GM18499 (cell line): ENCODE results near the gene IL25.
"Not testable (repeated sequence)": the region's sequence is repeated elsewhere in the genome, so short reads cannot be mapped to it uniquely, and the experiment has no call there.

ENCODE experiments used
- ATAC-seq: cut with Tn5 transposase; IDR thresholded peaks from one replicate; pipeline ENCODE4 v1.9.1; 2021; ENCODE audit warnings: moderate number of reproducible peaks; ENCODE audit not compliant: insufficient read depth, unreplicated experiment

The IL25 gene

GRCh38 chr14:23386266-23386657, 13.7 kb downstream of the IL25 start:
- not testable (repeated sequence) for ATAC-seq

GRCh38 chr14:23386999-23387398, 14.4 kb downstream of the IL25 start:
- no peak for ATAC-seq

DNA sequence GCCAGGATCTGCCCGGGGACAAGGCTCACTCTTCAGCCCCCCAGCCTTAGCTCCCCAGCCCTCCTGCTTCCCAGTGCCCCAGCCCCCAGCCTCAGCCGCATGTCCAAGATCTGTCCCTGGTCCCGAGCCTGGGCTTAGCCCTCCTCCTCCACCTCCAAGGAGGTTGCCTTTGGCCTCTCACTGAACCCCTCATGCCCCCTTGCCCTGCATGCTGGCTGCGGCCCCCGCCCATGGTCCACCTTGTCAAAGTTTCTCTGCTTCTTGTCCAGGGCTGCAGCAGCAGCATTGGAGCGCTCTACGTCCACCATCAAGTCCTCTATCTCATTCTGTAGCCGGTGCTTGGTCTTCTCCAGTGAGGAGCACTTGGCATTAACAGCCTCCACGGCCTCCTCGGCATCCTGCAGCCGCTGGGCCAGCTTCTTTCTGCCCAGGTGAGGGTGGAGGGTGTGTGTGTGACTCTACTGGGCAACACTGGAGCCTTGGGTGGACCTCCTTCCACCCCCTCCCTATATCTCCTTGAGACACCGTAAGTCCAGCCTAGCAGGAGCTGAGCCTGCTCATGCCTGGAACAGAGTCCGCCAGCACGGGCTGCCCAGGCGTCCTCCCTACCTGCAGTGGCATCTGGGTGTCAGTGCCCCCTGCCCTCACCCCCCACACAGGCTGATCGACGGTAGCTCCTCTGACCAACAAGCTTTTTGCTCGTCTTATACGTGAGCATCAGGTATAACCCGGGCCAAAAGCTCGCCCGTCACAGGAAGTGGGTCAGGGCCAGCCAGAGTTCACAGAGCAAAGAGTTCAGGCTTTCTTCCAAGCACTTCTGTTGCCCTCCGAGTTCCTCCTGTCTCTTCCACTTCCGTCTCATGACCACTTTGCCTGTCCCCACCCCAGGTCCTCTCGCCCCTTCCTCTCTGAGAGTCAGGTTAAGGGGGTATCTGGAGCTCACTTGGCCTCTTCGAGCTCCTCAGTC, 15.6 kb downstream of the IL25 start:
- no peak for ATAC-seq

DNA sequence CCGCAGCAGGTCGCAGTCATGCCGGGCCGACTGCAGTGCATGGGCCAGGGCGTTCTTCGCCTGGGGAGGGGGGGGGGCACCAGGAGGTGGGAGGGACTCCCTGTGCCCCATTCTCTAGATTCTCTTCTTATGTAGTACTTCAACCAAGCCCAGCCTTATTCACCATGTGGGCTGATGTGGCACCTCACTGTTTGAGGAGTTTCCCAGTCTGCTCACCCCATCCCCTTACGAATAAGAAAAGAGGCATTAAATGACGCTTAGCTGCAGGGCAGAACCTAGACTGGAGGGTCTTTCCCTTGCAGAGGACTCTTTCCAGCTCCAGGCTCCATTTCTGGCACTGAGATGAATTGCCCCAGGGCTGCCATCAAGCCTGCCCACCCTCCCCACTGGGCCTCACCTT, 16.4 kb downstream of the IL25 start:
- no peak for ATAC-seq

DNA sequence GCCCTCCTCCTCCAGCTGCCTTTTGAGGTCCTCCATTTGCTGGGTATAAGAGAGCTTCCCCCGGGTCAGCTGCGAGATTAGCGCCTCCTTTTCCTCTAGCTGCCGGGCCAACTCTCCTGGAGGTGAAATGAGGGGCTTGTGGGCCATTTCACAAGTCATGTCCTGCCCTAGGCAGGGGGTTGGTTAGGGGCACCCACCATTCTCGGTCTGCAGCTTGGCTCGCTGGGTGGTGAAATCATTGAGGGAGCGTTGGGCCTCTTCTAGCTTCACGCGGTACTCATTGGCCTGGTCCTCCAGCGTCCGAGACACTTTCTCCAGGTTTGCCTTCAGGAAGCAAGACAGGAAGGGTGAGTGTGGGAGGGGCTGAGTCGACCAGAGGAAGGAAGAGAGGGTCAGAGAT, 16.8 kb downstream of the IL25 start:
- no peak for ATAC-seq

GRCh38 chr14:23389871-23390270, 17.3 kb downstream of the IL25 start:
- not testable (repeated sequence) for ATAC-seq

DNA sequence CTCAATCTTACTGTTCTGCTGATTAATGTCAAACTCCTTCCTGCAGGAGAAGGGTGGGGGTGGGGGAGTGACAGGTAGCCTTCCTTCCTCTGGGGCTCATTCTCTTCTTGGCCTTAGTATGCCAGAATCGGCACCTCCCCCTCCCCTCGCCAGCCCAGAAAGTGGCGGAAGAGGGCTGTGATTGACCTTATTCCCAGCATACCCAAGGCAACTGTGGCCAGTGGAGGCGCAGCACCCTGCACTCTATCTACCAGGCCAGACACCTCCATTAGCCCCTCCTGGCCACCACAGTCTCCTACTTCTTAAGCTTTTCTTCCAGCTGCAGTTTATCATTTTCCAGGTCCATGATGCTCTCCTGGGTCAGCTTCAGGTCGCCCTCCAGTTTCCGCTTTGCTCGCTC, 20.0 kb downstream of the IL25 start:
- ATAC-seq: no peak

DNA sequence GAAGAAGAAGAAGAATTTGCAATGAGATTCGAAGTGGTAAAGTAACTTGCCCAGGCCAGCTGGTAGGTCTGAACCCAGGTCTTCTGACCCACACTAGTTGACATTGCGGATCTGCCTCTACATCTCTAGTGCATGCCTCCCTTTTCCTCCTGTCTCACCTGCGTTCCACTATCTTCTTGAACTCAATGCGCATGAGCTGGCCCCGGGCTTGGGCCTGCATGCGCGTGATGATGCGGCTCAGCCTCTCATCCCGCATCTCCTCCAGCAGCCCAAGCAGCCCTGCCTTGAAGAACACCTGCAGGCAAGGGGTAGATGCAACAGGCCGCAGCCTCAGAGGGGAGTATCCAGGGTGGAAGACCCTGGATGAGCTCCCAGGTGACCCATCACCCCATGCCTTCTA, 23.5 kb downstream of the IL25 start:
- ATAC-seq: no peak

DNA sequence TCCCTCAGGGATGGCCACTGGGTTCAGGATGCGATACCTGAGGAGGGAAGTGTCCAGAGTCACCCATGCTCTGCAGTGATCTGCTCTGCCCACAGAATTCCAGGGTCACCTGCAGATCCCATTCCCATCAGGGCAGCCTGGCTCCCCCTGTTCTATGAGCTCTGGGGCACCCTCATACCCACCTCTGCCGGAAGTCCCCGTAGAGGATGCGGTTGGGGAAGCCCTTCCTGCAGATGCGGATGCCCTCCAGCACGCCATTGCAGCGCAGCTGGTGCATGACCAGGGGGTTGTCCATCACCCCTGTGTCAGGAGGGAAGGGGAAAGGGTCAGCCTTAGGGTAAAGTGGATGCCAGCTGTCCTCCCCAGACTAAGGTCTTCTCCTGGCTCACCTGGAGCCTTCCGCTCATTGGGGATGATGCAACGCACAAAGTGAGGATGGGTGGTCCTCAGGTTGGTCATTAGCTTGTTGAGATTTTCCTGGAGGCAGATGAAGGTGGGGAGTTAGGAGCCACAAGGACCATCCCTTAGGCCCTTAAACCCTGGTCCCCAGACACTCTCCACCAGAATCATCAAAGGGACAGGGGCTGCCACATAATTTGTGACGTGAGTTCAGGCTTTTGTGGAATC, 24.3 kb downstream of the IL25 start:
- no peak for ATAC-seq

DNA sequence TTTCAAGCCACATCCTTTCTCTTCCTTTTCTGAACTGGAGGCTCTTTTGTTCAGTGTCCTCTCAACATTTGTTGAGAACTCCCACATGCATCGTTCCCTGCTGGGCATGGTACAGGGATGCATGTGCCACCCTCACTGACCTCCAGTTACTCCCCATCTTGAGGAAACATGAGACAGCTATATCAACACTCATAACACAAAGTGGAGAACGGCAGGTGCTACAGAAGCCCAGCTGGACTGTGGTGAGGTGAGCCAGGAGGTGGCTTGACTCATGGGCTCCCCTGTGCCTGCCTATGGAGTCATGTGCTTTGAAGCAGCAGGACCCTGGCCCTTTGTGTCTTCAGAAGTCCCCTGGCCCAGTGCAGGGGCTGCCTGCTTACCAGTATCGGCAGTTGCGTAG, 25.7 kb downstream of the IL25 start:
- no peak for ATAC-seq

GRCh38 chr14:23399136-23399535, 26.5 kb downstream of the IL25 start:
- ATAC-seq: no peak

GRCh38 chr14:23399591-23399990, 27.0 kb downstream of the IL25 start:
- no peak for ATAC-seq

GRCh38 chr14:23400496-23401149, 28.0 kb downstream of the IL25 start:
- ATAC-seq: not testable (repeated sequence)

DNA sequence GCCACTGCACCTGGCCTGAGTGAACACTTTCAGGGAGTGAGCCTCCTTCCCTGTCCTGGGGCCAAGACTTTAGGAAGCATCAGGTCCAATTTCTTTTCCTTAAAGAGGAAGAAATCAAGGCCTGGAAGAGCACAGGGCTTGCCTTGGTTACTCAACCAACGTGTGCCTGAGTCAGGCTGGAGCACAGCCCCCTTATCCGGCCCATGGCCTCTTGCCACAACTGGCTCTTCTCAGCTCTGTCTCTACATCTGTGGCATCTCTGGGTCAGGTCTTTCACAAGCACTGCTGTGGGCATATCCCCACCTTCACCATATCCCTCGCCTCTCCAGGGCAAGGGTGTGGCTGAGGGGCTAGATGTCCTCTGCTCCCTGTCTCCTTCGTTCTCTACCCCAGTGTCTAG, 28.7 kb downstream of the IL25 start:
- no peak for ATAC-seq

DNA sequence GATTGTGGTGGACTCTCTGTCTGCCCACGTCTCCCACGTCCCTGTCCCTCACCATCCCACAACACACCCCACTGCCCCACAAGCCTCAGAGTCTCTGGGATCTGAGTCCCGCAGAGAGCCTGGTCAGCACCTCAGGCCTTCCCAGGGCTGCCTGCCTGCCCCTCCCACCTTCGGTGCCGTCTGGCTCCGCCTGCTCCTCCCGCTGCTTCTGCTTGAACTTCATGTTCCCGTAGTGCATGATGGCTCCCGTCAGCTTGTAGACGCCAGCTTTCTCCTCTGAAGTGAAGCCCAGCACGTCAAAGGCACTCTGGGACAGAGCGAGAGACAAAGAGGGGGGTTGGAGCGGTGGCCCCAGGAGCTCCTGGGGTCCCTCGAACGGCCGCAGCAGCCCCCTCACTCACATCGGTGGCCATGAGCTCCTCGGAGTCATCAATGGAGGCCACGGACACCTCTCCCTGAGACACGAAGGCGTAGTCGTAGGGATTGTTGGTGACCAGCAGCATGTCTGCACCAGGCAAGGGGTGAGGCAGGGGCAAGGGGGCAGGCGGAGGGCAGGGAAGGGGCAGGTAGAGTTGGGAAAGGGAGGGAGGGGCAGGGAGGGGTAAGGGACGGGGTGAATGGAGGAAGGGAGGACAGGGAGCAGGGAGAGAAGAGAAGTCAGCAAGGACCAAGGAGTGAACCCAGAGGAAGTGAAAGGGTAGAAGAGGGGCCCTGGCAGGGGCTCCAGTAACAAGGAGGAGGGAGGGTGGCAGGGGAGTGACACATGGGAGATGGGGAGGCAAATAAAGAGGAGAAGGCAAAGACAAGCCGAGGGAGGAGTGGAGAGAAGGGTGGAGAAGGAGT, 29.9 kb downstream of the IL25 start:
- ATAC-seq: no peak

DNA sequence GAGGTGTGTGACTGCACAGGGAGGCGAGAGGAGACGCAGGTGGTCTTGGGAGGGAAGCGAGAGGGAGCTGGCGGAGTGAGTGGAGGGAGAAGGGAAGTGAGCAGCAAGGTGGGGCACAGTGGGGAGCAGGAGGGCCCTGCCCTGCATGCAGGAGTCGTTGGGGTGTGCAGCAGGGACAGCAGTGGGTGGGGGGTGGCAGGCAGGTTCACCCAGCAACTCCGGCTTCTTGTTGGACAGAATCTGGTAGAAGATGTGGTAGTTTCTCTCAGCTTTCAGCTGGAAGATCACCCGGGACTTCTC, 30.5 kb downstream of the IL25 start:
- ATAC-seq: no peak

DNA sequence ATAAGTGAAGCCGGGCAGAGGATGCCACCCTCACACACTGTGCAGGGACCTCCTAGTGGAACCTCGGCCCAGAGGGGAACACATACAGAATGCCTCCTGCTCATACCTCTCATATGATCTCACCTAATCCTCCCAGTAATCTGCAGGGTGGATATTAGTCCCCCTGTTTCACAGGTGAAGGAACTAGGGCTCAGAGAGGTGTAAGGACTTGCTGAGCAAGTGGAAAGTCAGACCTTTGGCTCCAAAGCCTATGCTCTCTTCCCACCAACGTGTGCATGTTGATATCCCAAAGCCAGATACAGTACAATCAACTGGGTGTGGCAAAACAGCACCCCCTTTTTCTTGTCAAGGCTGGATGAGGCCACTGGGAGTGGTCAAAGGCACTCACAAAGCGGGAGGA, 31.3 kb downstream of the IL25 start:
- ATAC-seq: no peak

- ATAC-seq: no peak
These were observed 31.8 kb downstream of the IL25 start for GRCh38 chr14:23404331-23404900.

DNA sequence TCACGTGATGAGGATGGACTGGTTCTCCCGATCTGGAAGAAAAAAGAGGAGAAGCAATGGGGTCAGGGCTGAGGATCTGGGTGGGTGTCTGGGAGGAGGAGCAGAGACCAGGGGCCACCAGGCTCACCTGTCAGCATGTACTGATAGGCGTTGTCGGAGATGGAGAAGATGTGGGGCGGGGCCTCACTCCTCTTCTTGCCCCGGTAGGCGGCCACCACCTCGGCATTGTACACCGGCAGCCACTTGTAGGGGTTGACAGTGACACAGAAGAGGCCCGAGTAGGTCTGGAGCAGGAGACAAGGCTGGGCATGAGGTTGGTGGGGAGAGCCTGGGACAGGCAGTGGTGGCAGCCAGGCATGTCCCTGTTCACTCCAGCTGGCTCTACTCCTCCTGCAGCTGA, 32.5 kb downstream of the IL25 start:
- no peak for ATAC-seq

- ATAC-seq: no peak
These were observed 33.0 kb downstream of the IL25 start for GRCh38 chr14:23405516-23406025.
